Measurements from ENCODE around the gene TTYH2.

- TF ChIP-seq CTCF (IDR thresholded peaks at IDR 0.05): no peak
- no peak for TF ChIP-seq POLR2A (IDR thresholded peaks at IDR 0.05)
- TF ChIP-seq POLR2AphosphoS5 (IDR thresholded peaks at IDR 0.05): no peak
- TF ChIP-seq EP300 (IDR thresholded peaks at IDR 0.05): no peak
Observed at GRCh38 chr17:74220219-74220618, 6.8 kb downstream of the TTYH2 start.

All from upper lobe of left lung (tissue), 4 donors.